HPDE6-E6E7 (cell line): Measurements from ENCODE around the gene SHC2.

ENCODE experiments used
- DNase-seq: peaks from one replicate; pipeline ENCODE4 v3.0.0; 2011; ENCODE audit warnings: missing footprints; ENCODE audit errors: extremely low spot score

SHC2 gene

GRCh38 chr19:460877-461720 lies at the start of gene SHC2:
Gene SHC2, minus strand, starts transcription at chr19:461033. Its CDS starts 37 bp downstream, at chr19:460996.
- DNase-seq: no peak

GRCh38 chr19:508204-509150 lies 47.6 kb upstream of the SHC2 start:
- no peak for DNase-seq

GRCh38 chr19:507286-508203 lies 46.7 kb upstream of the SHC2 start, which contains the start of gene TPGS1:
Gene TPGS1, plus strand, starts transcription at chr19:507497. Its CDS starts 10 bp downstream, at chr19:507507.
- DNase-seq: no peak

DNA sequence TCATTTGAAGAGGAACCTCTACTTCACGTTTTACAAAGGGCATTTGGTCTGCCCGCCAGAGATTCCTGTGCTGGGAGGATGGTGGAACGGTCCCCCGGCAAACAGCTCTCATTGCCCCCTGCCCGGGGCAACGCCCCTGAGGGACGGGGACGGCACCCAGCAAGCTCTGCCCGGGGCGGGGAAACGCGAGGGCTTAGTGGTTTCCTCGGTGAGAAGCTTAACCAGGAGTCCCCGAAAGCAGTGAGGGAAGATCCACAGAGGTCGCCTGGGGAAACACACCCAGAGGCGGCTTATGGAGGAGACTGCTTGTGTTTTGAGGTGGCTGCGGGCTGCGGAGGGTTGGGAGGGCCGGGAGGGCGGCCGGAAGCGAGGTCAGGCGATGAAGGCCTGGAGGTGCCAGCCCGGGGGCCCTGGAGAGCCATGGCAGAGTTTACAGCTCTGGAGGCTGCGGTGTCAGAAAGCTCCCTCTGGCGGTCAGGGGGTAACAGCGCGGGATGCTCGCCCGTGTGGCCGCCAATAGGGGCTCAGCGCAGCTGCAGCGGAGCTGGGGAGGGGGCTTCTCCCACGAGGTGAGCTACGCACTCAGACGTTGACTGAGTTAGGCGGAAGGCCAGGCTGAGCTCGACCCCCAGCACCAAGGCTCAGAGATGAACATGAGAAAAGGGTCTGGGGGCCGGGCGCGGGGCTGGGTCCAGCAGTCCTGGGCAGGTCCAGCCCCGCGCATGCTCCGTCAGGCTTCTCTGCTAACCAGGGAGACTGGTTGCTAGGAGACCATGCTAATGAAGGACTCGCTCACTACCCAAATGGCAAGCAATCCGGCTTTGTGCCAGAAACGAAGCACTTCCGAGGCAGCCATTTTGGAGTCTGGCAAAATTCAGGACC lies 45.8 kb upstream of the SHC2 start:
- peak; percentile 99 for DNase-seq

DNA sequence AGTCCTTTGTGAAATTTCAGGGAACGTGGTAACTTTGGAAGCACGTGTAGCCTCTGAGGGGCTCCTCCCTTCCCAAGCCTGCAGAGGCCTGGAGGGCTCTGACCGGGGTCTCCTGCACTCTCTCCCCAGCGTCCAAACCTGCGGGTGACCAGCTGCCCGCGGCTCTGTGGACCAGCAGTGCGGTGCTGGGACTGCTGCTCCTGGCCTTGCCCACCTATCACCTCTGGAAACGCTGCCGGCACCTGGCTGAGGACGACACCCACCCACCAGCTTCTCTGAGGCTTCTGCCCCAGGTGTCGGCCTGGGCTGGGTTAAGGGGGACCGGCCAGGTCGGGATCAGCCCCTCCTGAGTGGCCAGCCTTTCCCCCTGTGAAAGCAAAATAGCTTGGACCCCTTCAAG lies 43.8 kb upstream of the SHC2 start:
- no peak for DNase-seq

DNA sequence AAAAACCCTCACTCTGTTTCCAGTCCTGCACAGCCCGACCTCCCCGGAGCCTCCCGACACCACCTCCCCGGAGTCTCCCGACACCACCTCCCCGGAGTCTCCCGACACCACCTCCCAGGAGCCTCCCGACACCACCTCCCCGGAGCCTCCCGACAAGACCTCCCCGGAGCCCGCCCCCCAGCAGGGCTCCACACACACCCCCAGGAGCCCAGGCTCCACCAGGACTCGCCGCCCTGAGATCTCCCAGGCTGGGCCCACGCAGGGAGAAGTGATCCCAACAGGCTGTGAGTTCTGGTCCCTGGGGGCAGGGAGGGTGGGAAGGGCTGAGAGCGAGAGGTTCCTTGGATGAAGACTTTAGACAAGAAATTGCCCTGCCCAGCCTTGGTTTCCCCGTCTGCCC lies 40.8 kb upstream of the SHC2 start:
- no peak for DNase-seq

GRCh38 chr19:498977-499623 lies 38.3 kb upstream of the SHC2 start:
- no peak for DNase-seq

DNA sequence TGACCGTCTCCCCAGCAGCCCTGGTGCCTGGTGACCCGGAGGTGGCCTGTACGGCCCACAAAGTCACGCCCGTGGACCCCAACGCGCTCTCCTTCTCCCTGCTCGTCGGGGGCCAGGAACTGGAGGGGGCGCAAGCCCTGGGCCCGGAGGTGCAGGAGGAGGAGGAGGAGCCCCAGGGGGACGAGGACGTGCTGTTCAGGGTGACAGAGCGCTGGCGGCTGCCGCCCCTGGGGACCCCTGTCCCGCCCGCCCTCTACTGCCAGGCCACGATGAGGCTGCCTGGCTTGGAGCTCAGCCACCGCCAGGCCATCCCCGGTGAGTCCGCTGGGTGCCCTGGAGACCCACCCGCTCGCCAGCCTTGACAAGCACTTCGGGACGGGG lies 37.7 kb upstream of the SHC2 start:
- no peak for DNase-seq

DNA sequence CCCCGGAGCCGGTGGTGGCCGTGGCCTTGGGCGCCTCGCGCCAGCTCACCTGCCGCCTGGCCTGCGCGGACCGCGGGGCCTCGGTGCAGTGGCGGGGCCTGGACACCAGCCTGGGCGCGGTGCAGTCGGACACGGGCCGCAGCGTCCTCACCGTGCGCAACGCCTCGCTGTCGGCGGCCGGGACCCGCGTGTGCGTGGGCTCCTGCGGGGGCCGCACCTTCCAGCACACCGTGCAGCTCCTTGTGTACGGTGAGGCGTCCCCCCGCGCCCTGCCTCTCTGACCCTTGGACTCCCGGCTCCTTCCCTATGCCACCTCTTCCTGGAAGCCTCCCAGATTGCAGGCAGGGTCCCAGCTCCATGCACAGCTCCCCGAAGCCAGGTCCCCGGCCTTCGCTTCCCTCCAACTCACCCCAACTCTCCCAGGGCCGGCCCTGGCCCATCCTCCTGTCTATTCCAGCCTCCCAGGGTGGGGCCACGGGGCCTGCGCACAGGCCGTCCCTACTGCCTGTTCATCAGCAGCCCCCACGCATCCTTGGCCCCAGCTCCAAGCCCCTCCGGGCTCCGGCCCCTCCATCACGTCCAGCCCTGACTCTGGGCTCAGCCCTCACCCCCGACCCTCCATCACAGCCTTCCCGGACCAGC lies 37.2 kb upstream of the SHC2 start:
- no peak for DNase-seq

- no peak for DNase-seq
Measured at GRCh38 chr19:497491-497868, 36.6 kb upstream of the SHC2 start.

DNA sequence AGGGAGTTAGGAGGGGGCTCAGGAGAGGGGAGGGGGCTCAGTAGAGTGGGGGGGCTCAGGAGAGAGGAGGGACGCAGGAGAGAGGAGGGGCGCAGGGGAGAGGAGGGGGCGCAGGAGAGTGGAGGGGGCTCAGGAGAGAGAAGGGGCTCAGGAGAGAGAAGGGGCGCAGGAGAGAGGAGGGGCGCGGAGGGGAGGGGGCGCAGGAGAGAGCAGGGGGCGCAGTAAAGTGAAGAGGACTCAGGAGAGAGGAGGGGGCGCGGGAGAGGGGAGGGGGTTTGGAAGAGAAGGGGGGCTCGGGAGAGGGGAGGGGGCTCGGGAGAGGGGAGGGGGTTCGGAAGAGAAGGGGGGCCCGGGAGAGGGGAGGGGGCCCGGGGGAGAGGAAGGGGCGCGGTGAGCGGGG lies 36.2 kb upstream of the SHC2 start:
- no peak for DNase-seq

GRCh38 chr19:496112-496665 lies 35.4 kb upstream of the SHC2 start, which contains the start of gene MADCAM1:
Gene MADCAM1, plus strand, starts transcription at chr19:496486. Its CDS starts 14 bp downstream, at chr19:496500.
- no peak for DNase-seq

DNA sequence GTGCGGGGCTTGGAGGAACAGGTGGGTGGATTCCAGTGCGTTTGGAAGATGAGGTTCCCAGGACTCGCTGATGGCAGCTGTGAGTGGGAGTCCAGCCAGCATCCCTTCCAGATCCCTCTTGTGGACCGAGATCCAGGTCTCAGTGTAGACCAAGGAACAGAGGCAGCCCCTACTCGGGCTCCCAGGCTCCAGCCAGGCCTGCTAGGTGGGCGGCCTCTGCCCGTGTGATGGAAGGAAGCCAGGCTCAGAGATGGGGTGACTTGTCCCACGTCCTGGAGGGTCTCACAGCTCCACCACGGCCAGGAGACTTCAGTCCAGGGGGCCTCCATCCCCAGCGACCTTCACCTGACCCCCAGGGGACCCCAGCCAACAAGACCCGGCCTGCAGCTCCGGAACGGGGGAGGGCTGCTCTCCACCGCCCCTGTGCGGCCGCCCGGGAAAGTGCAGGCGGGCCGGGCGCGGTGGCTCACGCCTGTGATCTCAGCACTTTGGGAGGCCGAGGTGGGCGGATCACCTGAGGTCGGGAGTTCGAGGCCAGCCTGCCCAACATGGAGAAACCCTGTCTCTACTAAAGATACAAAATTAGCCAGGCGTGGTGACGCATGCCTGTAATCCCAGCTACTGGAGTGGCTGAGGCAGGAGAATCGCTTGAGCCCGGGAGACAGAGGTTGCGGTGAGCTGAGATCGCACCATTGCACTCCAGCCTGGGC lies 34.7 kb upstream of the SHC2 start:
- DNase-seq: no peak

GRCh38 chr19:495081-495401 lies 34.2 kb upstream of the SHC2 start:
- no peak for DNase-seq

DNA sequence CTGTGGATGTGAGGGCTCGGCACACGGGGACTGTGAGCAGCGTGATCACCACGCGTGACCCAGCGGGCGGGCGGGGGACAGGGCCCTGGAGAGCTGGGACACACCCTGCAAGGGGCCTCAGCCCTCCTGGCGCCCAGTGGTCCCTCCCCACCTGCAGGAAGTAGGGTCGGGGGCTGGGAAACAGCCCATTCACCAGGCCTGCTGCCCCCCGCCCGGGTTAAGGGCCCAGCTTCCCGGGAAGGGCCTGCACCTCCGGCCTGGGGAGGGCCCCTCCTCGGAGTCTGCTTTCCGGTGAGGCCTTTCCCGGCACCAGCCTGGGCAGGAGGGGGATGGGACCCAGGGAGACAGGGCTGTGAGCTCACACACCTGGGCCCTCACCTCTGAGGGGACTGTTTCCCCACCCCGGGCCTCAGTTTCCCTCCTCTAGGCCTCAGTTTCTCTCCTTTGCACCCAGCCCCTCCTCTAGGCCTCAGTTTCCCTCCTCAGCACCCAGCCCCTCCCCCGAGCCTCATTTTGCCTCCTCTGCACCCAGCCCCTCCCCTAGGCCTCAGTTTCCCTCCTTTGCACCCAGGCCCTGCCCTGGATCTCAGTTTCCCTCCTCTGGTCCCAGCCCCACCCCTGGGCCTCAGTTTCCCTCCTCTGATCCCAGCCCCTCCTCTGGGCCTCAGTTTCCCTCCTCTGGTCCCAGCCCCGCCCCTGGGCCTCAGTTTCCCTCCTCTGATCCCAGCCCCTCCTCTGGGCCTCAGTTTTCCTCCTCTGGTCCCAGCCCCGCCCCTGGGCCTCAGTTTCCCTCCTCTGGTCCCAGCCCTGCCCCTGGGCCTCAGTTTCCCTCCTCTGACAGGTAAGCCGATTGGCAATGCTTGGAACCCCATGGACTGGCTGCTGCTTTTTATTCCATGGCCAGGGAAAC lies 33.6 kb upstream of the SHC2 start:
- DNase-seq: no peak

GRCh38 chr19:493391-494170 lies 32.7 kb upstream of the SHC2 start:
- no peak for DNase-seq

- no peak for DNase-seq
Measured at GRCh38 chr19:492091-492531, 31.3 kb upstream of the SHC2 start.
